Muscle layer of duodenum (tissue), 2 donors: Measurements from ENCODE around the gene FUT4.
"Not testable (repeated sequence)": the region's sequence is repeated elsewhere in the genome, so short reads cannot be mapped to it uniquely, and the experiment has no call there.

Experiments used
- H3K27ac ChIP-seq: one replicate; pipeline ENCODE4 v1.7.0; 2013; ENCODE audit warnings: mild to moderate bottlenecking, low read length
- H3K27me3 ChIP-seq: one replicate; pipeline ENCODE4 v1.7.0; 2013; ENCODE audit warnings: low read depth, mild to moderate bottlenecking, control low read depth, low read length
- H3K36me3 ChIP-seq, 2 donors: one replicate each; pipeline ENCODE4 v1.7.0; 2013; ENCODE audit warnings: low read length in 2 of 2, control low read depth in 1 of 2, mild to moderate bottlenecking in 1 of 2; ENCODE audit not compliant: insufficient read depth in 2 of 2, control insufficient read depth in 1 of 2
- H3K4me1 ChIP-seq, 2 donors: one replicate each; pipeline ENCODE4 v1.7.0; 2013; ENCODE audit warnings: low read length in 2 of 2, mild to moderate bottlenecking in 2 of 2, control low read depth in 1 of 2, moderate library complexity in 1 of 2; ENCODE audit not compliant: insufficient read depth in 2 of 2, control insufficient read depth in 1 of 2
- H3K4me3 ChIP-seq, 2 donors: one replicate each; pipeline ENCODE4 v1.7.0; 2013; ENCODE audit warnings: low read length in 2 of 2, low read depth in 1 of 2, mild to moderate bottlenecking in 1 of 2
- H3K9me3 ChIP-seq, 2 donors: one replicate each; pipeline ENCODE4 v1.7.0; 2013; ENCODE audit warnings: low read length in 2 of 2, control low read depth in 1 of 2, mild to moderate bottlenecking in 1 of 2; ENCODE audit not compliant: control insufficient read depth in 1 of 2
- donor health status: healthy.

Gene FUT4

DNA sequence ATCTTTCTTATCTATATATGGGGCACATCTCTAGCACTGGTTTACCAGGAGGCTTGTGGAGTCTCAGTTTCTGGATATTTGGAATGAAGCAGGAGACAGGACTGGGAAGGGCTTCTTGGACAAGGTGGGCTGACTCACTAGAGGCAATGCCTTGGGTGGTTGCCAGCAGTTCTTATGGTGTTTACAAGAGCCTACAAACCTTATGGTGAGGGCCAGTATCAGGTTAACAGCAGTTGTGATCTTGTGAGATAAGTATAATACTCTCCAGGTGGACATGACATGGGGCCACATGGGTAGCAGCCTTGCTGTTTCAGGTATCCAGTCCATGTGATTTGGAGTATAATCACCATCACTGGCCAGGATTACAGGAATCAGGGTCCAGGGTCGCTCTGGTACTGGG, 10.2 kb downstream of the FUT4 start:
- no peak overlapping the region for H3K4me3 ChIP-seq
- H3K27ac ChIP-seq, result no peak overlapping the region
- H3K27me3 ChIP-seq, result no peaks in the 10 kb centered on the region
- H3K36me3 ChIP-seq, result peaks cover 0 to 4% of the 10 kb centered on the region in 2 donors
- peaks cover 4 to 22% of the 10 kb centered on the region in 2 donors for H3K4me1 ChIP-seq
- H3K9me3 ChIP-seq, result no peaks in the 10 kb centered on the region

DNA sequence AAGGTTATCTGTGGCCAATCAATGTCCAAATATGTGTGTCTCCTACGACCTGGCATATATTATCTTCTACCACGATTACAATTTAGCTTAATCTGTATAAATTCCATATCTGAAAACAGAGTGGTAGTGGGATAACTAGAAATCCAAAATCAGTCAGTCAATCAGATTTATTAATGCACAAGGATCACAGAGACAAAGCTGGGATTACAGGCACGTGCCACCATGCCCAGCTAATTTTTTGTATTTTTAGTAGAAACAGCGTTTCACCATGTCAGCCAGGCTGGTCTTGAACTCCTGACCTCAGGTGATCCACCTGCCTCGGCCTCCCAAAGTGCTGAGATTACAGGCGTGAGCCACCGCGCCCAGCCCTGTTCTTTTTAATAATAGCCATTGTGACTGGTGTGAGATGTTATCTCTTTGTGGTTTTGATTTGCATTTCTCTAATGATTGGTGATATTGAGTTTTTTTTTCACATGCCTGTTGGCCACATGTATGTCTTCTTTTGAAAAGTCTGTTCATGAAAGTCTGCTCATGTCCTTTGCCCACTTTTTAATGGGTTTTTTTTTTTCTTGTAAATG, 12.1 kb downstream of the FUT4 start:
- not testable (repeated sequence) for H3K4me3 ChIP-seq, H3K9me3 ChIP-seq, H3K27ac ChIP-seq, H3K36me3 ChIP-seq, H3K27me3 ChIP-seq
- peaks cover 4 to 17% of the 10 kb centered on the region in 2 donors for H3K4me1 ChIP-seq

DNA sequence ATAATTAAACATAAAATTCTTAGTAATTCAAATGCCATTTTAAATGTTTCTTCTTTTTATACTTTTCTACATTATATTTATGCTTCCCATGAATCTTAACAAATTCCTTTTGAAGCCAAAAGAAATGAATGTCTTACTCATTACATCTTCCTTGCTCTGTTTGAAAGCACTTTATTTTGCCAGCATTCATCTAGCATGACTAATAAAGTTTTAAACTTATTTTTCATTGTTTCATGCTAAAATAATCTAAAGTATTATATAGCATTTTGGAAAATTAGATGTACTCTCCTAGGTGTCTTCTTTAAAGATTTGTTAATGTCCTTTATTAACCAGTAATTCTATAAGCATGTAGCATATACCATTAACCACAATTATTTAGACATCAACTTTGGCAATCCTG, 13.7 kb downstream of the FUT4 start:
- Histone ChIP-seq H3K4me3 (no peak overlapping the region), H3K36me3 (peaks cover 0 to 3% of the 10 kb centered on the region in 2 donors), H3K4me1 (peaks cover 4 to 17% of the 10 kb centered on the region in 2 donors), H3K27ac (no peak overlapping the region), H3K27me3 (no peaks in the 10 kb centered on the region), H3K9me3 (no peaks in the 10 kb centered on the region)

DNA sequence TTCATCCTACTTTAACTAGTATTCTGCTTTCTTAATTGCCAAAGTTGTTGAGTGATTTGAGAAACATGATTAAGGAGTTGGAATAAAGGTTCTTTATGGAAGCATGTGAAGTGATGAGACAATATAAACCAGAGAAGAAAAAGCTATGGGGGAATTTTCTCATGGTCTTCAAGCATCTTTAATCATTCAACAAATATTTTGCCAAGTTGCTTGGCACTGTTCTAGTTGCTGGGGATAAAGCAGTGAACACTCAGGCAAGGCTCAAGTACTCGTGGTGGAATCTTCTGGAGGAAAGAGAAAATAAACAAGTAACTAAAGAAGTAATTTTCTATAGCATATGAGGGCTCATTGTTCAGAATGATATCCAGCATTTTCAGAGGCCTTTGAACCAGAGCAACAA, 14.3 kb downstream of the FUT4 start:
- no peak overlapping the region for H3K27ac ChIP-seq
- no peaks in the 10 kb centered on the region for H3K36me3 ChIP-seq
- no peaks in the 10 kb centered on the region for H3K27me3 ChIP-seq
- no peak overlapping the region for H3K4me3 ChIP-seq
- H3K9me3 ChIP-seq, result no peaks in the 10 kb centered on the region
- H3K4me1 ChIP-seq, result peaks cover 4 to 17% of the 10 kb centered on the region in 2 donors

DNA sequence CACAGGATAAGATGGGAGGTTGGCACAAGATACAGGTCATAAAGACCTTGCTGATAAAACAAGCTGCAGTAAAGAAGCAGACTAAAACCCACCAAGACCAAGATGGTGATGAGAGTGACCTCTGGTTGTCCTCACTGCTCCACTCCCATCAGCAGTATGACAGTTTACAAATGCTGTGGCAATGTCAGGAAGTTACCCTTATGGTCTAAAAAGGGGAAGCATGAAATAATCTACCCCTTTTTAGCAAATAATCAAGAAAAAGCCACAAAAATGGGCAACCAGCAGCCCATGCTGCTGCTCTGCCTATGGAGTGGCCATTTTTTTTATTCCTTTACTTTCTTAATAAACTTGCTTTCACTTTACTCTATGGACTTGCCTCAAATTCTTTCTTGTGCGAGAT, 14.7 kb downstream of the FUT4 start:
- no peak overlapping the region for H3K4me3 ChIP-seq
- no peak overlapping the region for H3K27ac ChIP-seq
- no peaks in the 10 kb centered on the region for H3K36me3 ChIP-seq
- peaks cover 4 to 20% of the 10 kb centered on the region in 2 donors for H3K4me1 ChIP-seq
- H3K9me3 ChIP-seq, result no peaks in the 10 kb centered on the region
- no peaks in the 10 kb centered on the region for H3K27me3 ChIP-seq

DNA sequence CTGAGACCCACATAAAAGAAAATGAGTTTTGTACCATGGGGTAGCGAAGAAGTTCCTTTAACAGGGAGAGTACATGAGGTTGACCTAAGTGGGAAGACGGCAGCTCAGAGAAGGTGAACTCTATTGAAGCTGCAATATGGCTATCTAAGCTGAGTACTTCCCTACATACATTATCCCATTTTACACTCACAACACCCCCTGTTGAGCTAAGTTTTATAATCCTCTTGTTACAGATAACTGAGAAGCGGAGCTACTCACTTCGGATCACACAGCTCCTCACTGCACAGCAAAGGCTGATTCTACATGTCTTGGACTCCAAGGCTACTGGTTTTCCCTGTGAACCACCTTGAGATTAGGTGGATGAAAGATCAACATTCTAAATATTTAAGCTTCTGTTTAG, 15.2 kb downstream of the FUT4 start:
- peaks cover 4 to 24% of the 10 kb centered on the region in 2 donors for H3K4me1 ChIP-seq
- no peaks in the 10 kb centered on the region for H3K9me3 ChIP-seq
- H3K27ac ChIP-seq, result no peak overlapping the region
- H3K27me3 ChIP-seq, result no peaks in the 10 kb centered on the region
- no peak overlapping the region for H3K4me3 ChIP-seq
- no peaks in the 10 kb centered on the region for H3K36me3 ChIP-seq

DNA sequence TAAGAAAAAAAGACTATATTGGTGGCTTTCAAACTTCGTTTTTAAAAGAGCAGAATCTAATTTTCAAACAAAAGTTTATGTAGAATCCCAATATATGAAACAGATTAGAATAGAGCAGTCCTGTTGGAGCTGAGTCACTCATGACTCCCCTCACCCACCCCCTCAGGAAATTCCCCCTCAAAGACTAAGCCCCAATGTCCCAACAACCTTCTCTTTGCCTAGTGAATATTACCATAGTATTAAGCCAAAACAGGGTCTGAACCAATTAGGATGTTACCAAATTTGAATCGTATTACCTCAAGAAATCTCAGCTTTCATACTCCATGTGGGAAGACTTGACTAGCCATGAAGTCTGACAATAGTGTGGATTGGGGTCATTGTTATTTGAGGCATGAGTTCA, 15.6 kb downstream of the FUT4 start:
- Histone ChIP-seq H3K9me3 (no peaks in the 10 kb centered on the region), H3K4me3 (no peak overlapping the region), H3K36me3 (no peaks in the 10 kb centered on the region), H3K27me3 (no peaks in the 10 kb centered on the region), H3K27ac (no peak overlapping the region), H3K4me1 (peaks cover 4 to 24% of the 10 kb centered on the region in 2 donors)

DNA sequence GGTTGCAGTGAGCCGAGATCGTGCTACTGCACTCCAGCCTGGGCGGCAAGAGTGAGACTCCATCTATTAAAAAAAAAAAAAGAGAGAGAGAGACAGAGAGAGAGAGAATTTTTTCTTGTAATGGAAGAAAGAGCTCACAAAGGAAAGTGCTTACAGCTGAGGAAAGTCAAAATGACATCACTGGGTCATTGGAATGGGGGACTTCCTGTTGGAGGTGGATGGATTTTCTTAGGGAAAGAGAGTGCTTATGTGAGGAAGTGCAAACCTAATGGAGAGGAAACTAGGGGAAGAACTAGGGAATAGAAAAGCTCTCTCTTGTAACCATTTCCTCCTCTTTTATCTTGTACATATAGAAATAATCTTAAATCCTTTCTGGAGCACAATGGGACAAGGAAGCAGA, 17.1 kb downstream of the FUT4 start:
- no peaks in the 10 kb centered on the region for H3K27me3 ChIP-seq
- no peak overlapping the region for H3K27ac ChIP-seq
- H3K4me1 ChIP-seq, result peaks cover 4 to 24% of the 10 kb centered on the region in 2 donors
- no peak overlapping the region for H3K4me3 ChIP-seq
- no peaks in the 10 kb centered on the region for H3K36me3 ChIP-seq
- no peaks in the 10 kb centered on the region for H3K9me3 ChIP-seq

DNA sequence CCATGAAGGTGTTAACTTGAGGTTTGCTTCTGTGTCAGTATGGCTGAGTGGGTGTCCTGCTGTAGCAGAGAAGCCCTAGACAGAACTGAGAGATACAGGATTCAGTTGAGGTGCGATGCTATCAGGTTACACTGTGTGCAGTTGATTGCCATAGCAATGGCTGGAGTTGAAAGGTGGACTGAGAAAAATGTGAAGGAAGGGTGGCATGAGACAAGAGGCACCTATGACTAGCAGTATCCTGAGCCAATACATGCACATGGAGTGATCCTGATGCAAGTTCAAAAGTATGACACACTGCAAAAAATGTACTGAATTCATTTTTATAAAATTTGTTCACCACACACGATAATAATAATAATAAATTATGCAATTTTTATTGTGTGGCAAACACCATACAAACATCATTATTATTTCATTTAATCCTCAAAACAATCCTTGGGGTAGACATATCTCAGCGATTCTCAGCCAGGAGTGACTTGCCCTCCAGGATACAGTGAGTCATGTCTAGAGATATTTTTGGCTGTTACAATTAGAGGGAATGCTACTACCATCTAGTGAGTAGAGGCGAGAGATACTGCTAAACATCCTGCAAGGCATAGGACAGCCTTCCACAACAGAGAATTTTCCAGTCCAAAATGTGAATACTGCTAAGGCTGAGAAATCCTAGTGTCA, 19.6 kb downstream of the FUT4 start:
- no peaks in the 10 kb centered on the region for H3K36me3 ChIP-seq
- H3K27ac ChIP-seq, result no peak overlapping the region

DNA sequence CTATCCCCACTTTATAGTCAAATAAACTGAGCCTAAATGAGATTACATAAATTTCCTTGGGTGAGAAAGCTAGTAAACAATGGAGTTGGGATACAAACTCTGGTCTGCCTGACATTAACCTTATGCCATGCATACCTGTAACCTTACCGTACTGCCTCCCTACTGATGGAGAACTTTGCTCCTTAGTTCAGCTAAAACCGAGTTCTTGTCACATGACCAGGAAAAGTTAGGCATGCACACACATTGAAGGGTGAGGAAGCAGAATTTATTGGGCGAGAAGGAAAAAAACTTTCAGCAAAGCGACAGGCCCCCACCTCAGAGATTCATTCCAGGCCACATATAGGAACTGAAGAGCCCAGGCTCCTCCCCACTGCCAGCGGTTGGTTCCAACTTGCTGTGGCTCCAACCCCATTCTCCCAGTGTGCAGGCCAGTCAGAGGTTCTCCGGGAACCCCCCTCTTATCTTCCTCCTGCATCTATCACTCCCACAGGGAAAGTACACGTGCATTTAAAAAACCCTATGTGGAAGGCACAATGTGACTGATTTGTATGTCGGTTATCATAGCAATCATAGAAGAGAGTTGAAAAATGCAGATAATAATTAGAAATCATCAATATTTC, 20.2 kb downstream of the FUT4 start:
- H3K4me1 ChIP-seq, result peaks cover 0 to 7% of the 10 kb centered on the region in 2 donors
- H3K36me3 ChIP-seq, result no peaks in the 10 kb centered on the region
- H3K27ac ChIP-seq, result no peak overlapping the region
- no peak overlapping the region for H3K4me3 ChIP-seq
- H3K27me3 ChIP-seq, result no peaks in the 10 kb centered on the region
- no peaks in the 10 kb centered on the region for H3K9me3 ChIP-seq

More for the DNA sequence above, 19.6 kb downstream of the FUT4 start:
- H3K4me1 ChIP-seq, result peaks cover 0 to 9% of the 10 kb centered on the region in 2 donors
- no peaks in the 10 kb centered on the region for H3K27me3 ChIP-seq
- no peaks in the 10 kb centered on the region for H3K9me3 ChIP-seq
- no peak overlapping the region for H3K4me3 ChIP-seq

DNA sequence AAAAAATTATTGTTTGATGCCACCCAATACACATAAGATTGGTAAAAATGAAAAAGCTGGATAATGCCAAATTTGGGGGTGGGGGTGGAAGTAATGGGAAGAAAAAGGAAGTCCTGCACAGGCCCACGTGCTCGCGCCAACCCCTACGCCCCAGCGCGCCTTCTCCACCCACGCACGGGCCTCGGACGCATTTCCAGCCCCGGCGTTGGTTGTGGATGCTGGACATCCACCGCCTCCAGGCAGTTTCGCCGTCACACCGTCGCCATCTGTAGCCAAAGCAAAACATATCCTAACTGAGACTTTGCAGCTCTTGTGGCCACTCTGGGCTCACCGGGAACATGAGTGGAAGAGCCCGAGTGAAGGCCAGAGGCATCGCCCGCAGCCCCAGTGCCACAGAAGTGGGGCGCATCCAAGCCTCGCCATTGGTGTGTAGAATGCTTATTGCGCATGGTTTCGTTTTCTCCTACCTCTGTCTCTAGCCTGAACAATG, 23.5 kb downstream of the FUT4 start, which contains the start of gene PIWIL4:
Gene PIWIL4 (plus strand): TSS at position 188 of the 490 bp plus-strand sequence. CDS start 151 bp downstream, at position 339.
- Histone ChIP-seq H3K4me1 (peaks cover 0 to 7% of the 10 kb centered on the region in 2 donors), H3K9me3 (no peaks in the 10 kb centered on the region), H3K4me3 (no peak within 1 kb of the TSS), H3K27ac (no peak within 1 kb of the TSS), H3K27me3 (no peaks in the 10 kb centered on the region), H3K36me3 (no peaks in the 10 kb centered on the region)
